GM19023 (cell line): ENCODE data around the gene ATAD3C.
"Not testable (repeated sequence)": the region's sequence is repeated elsewhere in the genome, so short reads cannot be mapped to it uniquely, and the experiment has no call there.

Experiments used
- ATAC-seq: cut with Tn5 transposase; IDR thresholded peaks from one replicate; pipeline ENCODE4 v1.9.1; 2021; ENCODE audit warnings: mild to moderate bottlenecking, moderate library complexity; ENCODE audit not compliant: unreplicated experiment

The ATAD3C gene

DNA sequence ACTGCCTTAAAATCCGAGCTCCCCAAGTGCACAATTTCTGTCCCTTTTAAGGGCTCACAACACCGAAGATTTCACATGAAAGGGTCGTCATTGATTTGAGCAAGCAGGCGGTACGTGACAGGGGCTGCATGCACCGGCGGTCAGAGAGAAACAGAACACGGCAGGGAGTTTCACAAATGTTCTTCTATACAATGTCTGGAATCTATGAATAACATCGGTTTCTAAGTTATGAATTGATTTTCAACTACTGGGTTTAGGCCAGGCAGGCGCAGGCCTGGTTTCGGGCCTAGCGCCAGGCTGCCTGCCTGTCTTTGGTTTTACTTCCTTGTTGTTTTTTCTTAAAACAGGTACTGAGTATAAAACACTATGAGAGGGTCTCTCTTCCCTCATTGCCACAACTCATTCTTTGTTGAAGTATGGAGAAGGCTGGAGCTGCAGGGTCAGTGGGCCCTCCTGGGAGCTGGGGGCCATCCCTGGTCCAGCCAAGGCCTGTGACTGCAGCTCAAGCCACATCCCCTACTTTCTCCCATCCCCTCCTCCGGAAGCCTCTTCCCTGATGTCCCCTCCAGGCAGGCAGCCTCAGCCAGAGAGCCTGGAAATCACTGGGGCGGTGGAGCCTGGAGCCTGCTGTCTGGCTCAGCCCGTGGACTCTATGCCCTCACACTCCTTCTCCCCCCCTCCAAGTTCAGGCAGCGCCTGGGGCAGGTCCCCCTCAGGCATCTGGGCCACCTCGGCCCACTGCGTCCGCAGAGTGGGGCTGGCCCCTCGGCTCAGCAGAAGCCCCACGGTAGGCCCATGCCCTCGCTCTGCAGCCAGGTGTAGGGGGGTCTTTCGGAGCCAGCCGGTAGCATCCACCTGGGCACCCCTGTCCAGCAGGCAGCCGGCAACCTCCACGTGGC is 30.8 kb upstream of the ATAD3C start:
- ATAC-seq: no peak

DNA sequence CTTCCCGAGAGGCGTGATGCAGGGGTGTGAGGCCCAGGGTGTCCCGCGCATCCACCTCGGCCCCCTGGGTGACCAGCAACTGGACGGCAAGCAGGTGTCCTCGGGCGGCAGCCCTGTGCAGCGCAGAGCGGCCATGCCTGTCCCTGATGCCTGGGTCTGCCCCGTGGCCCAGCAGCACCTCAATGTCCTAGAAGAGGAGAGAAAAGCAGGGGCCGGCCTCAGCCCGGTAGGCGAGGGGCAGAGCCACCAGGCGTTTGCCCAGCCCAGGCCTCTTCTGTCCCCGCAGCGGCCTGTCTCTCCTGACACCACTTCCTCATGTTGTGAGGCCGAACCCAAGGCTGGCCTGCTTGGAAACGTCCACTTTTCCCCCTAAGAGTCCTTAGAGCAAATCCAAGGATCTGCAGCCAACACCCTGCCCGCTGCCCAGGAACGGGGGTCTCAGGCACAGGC is 30.1 kb upstream of the ATAD3C start:
- no peak for ATAC-seq

DNA sequence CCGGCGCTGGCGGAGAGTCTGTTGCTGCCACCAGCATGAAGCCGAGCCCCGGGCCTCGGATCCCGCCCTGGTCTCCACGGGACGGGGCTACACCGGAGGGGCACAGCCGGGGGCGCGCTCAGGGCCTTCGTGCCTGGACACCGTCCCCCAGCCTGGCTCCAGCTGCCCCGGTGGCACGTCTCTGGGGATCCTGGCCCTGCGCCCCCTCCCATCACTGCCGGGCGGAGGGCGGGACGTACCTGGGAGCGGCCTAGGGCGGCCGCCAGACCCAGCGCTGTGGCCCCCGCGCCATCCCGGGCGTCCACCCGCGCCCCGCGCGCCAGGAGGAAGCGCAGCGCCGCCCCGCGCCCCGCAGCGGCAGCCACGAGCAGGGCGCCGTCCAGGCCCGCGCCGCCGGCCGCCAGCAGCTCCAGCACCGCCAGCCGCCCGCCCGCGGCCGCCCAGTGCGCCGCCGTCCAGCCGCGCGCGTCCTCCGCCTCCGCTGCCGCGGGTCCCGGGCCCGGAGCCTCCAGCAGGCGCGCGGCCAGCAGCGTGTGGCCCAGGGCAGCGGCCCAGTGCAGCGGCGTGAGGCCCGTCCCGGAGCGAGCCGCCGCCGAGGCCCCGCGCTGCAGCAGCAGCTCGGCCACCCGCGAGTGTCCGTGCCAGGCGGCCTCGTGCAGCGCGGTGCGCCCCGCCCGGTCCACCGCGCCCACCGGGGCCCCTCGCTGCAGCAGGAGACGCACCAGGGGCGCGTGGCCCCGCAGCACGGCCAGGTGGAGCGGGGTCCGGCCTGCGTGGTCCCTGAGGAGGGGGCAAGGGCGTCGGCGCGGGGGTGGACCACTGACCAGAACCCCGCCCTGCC is 29.5 kb upstream of the ATAD3C start:
- ATAC-seq: no peak

DNA sequence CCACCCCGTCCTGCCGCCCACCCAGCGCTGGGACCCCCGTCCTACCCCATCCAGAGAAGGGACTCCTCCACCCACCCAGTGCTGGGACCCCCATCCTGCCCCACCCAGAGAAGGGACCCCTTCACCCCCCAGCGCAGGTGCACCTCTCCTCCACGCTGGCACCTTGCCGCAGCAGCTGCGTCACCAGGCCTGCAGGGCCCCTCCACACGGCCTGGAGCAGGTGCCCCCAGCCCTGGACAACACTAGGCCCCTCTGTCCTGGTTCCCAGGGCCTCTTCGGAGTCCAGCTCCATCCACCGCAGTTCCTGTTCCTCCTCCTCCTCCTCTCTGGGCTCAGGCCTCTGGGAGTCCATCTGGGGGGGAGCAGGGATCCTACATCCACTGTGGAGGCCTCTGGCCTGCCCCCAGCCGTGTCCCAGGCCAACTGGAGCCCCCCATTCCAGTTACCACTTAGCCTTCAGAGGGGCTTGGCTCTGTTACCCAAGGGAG is 28.8 kb upstream of the ATAD3C start:
- no peak for ATAC-seq

GRCh38 chr1:1421147-1421906 is 28.2 kb upstream of the ATAD3C start, which contains the start of gene ANKRD65:
Gene ANKRD65 (minus strand): TSS chr1:1421276. CDS start chr1:1421005, 271 bp downstream.
- no peak for ATAC-seq

GRCh38 chr1:1421907-1422464 is 27.5 kb upstream of the ATAD3C start:
- no peak for ATAC-seq

GRCh38 chr1:1422465-1423244 is 26.8 kb upstream of the ATAD3C start:
- ATAC-seq: no peak

DNA sequence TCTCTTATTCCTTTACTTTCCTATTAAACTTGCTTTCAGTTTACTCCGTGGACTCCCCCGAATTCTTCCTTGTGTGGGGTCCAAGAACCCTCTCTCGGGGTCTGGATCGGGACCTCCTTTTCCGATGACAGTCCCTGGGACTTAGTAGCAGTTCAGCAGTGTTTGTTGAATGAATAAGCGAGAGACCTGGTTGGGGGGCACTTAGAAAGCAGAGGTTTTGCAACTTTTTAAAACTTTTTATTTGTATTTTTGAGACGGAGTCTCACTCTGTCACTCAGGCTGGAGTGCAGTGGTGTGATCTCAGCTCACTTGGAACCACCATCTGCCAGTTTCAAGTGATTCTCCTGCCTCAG is 26.3 kb upstream of the ATAD3C start:
- no peak for ATAC-seq

DNA sequence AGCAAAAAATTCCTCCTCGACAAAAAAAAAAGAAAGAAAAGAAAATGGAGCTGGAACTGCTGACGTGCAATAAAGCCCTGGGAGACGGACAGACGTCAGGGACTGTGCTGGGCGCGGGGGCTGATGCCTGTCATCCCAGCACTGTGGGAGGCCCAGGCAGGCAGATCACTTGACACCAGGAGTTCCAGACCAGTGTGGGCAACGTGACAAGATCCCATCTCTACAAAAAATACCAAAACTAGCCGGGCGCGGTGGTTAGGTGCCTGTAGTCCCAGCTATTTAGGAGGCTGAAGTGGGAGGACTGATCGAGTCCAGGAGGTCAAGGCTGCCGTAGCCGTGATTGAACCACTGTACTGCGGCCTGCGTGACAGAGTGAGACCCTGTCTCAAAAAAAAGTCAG is 24.8 kb upstream of the ATAD3C start:
- no peak for ATAC-seq

DNA sequence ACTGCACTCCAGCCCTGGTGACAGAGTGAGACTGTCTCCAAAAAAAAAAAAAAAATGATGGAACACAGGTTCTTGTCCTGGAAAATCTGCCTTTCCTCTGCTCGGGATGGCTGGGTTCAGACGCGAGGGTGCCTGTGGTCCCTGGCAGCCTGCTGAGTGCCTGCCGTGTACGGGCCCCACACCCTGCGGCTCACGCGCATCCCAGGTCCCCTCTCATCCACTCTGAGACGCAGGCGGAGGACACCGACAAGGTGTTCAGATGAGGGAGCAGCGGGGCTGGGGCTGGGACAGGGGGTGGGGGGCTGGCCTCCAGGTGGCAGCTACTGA is 24.1 kb upstream of the ATAD3C start:
- no peak for ATAC-seq

DNA sequence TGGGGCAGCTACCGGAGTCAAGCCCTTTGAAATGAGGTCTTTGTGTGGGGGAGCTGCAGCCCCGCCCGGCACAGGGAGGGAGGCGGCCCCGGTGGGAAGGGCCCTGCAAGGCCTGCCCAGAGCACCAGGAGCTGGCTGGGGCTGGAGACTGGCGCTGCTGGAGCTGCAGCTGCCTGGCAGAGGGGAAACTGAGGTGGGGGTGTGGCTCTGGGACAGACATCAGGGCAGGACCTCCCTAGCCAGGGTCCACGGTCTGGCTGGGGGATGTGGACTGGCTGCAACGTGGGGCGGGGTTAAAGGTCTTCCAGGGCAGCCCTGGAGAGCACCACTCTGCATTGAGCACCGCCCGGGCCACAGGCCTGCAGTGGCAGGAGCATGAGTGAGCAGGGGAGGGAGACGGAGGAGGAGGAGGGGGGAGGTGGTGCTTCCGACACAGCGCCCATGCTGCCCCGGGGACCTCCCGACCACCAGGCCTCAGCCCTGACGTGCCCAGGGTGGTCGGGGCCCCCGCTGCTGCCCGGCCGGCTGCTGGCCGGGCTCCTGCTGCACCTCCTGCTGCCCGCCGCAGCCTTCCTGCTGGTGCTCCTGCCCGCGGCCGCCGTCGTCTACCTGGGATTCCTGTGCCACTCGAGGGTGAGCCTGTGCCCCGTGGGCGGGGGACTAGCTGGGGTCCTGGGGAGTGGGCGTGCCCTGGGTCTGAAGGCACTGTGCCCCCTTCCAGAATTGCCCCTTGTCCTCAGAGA is 23.6 kb upstream of the ATAD3C start:
- no peak for ATAC-seq

- no peak for ATAC-seq
Measured at GRCh38 chr1:1426496-1427105, 22.9 kb upstream of the ATAD3C start.

GRCh38 chr1:1427106-1427819 is 22.2 kb upstream of the ATAD3C start:
- ATAC-seq: no peak

DNA sequence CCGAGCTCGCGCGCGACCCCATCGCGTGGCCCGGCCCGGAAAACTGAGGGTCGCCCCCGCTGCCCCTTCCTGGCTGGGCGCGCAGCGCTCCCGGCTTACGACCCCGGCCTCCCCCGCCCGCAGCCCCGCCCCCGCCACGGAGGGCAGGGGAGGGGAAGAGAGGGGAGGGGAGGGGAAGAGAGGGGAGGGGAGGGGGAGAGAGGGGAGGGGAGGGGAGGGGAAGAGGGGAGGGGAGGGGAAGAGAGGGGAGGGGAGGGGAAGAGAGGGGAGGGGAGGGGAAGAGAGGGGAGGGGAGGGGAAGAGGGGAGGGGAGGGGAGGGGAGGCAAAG is 21.7 kb upstream of the ATAD3C start:
- ATAC-seq: no peak

DNA sequence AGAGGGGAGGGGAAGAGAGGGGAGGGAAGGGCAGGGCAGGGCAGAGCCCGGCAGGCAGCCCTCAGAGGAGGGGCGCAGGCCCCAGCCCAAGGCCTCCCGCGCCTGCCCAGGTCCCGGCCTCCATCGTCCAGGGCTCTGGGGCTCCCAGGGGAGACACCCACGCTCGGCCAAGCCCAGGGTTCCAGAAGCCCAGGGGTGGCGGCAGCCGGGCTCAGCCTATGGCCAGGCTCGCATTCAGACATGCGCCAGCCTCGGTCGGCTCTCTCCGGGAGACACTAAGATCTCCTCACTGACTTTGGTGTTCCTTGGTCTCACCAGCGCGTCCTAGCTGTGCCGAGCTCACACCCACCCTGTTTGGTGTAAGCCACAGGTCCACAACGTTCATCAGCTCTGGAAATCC is 21.3 kb upstream of the ATAD3C start:
- ATAC-seq: no peak

- not testable (repeated sequence) for ATAC-seq
Measured at GRCh38 chr1:1428967-1429366, 20.5 kb upstream of the ATAD3C start.

- no peak for ATAC-seq
Measured at GRCh38 chr1:1429671-1430073, 19.8 kb upstream of the ATAD3C start.
